ENCODE results near the gene ZCCHC7. TPM values are rescaled to one million over a fixed set of nuclear protein-coding genes. Genes with fewer than 3 reads are reported as not detected.

ZCCHC7 gene
- total RNA-seq, 1 donor from 2014 or later, result 20.9 TPM

DNA sequence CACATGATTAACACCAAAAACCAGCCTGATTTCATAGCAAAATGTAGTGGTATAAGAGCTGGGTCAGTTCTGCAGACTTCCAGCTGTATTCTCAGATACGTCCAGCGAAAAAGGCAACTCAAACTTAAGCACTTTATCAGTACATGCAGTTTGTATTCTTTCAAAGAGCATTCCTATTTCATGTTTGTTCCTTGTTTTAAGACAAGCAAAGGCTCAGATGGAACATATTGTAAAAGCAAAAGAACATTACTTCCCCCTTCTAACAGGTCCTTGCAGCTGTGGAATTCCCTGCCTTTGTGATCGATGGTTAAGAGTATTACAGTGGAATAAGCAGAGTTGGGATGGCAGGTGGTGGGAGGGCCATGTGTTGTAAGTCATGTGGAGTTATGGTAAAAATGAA is 215.8 kb downstream of the ZCCHC7 start:
- no peak for DNase-seq (ENCODE audit: low read depth)

DNA sequence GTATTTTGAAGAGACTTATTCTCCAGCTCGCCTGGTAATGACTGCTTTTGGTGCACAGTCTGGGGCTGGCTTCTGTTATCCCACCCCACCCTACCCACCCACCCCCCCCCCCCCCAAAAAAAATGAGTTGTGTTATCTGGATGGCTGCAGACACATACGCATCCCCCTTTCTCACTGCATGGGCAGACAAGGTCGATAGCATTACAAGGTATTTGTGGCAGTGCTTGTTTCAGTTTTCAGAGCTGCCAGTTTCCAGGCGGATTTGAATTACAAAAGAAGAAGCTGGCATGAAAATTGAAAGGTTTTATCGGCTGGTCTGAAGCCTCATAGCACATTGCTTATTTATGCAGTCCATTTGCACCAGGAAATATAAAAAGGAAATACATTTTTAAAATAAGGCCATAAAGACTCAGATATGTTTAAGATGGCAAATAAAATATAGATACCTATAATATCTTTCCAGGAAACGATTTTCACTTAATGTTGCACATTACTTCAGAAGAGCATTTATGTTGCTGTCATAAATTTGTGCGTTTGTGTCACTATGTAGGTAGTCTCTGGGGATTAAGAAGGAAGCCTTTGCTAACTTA is 217.0 kb downstream of the ZCCHC7 start:
- no peak for DNase-seq (ENCODE audit: low read depth)

DNA sequence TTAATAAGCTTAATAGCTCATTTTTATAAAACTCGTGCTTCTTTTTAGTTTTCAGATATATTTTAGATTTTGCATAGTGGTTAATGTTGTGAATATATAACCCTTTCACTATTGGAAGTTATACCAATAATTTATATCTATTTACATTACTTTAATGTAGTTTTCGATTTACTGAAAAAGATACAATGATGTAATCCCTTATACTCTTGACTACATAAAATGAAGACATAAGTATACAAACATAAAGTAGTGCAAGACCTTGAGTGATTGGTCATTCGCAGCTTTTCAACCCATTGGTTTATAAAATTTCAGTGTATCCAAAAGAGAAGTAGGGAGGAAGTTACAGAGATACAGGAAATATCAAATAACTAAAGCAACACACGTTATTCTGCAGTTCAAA is 217.8 kb downstream of the ZCCHC7 start:
- DNase-seq (ENCODE audit: low read depth), result no peak

DNA sequence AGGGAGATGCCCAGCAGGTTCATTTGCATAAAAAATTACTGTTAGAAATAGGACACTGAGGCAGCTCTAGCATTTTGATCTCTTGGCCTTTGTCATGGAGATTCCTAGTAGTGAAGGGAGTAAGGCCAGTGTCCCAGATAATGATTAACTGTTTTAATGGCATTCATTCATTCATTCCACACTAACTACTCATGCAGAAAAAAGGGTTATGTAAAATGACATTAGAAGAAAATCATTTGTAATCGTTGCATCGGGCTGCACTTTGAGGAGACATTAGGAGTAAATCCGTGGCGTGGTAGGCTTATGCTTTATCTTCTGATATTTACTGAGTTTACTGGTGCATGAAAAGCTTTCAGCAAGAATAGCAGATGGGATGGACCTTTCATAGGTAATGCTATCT is 219.5 kb downstream of the ZCCHC7 start:
- peak; percentile 58 for DNase-seq (ENCODE audit: low read depth)

DNA sequence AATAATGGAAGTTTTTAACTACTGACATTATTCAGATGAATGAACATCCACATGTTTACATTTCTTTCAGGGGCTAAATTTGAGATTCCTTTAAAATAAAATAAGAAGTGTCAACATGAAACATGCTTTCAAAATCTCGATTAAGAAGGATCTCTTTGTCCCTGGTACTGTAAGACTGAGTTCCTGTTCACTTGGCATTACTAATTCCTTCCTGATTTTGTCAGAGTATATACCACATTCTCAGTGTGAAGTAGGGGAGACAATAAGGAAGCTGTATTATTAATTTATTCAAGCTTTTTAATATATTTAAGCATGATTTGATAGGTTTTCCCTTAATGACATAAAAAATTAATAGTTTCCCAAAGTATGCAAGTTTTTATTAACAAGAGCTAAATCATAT is 220.6 kb downstream of the ZCCHC7 start:
- no peak for DNase-seq (ENCODE audit: low read depth)

DNA sequence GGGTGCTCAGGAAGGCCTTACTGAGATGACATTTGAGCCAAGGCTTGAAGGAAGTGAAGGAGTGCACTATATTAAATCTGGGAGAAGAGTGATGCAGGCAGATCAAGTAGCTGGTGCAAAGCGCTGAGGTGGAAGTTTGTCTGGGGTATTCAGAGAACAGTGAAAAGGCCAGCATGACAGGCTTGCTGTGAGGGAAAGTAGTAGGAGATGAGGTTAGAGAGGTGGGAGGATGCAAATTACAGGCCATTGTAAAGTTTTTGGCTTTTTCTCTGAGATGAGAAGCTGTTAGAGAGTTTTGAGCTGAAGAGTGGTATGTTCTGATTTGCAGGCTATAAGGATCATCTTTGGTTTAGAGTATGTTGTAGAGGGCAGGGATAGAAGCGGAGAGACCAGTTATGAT is 221.3 kb downstream of the ZCCHC7 start:
- no peak for DNase-seq (ENCODE audit: low read depth)

DNA sequence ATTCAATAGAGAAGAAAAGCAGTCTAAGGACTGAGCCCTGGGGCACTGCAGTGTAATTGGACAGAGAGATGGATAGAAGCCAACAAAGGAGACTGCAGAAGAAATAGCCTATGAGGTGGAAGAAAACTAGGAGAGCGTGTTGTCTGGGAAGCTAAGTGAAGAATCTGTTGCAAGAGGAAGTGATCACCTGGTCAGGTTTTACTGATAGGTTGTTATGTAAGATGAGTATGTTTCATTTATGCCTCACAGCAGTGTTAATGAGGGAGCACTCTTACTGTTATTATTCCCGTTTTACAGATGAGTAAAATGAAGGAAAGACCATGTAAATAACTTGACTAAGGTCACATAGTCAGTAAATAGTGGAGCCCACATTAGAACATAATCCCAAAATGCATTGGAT is 222.1 kb downstream of the ZCCHC7 start:
- no peak for DNase-seq (ENCODE audit: low read depth)

DNA sequence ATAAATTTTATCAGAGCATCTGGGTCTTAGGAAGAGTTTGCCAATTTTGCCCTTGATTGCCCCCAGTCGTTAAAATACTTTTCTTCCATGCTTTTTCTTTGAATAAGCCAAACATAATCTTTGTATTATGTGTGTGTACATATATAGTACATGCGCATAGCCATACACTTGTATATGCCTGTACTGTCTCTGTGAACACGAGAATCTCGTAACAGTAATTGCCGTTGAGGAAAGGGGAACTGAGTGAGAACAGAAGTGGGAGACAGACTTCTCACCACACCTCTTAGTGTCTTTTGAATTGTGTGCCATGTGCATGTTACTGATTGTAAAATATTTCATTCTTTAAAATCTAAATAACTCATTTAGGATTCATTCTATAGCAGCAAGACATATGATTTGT is 222.5 kb downstream of the ZCCHC7 start:
- no peak for DNase-seq (ENCODE audit: low read depth)

DNA sequence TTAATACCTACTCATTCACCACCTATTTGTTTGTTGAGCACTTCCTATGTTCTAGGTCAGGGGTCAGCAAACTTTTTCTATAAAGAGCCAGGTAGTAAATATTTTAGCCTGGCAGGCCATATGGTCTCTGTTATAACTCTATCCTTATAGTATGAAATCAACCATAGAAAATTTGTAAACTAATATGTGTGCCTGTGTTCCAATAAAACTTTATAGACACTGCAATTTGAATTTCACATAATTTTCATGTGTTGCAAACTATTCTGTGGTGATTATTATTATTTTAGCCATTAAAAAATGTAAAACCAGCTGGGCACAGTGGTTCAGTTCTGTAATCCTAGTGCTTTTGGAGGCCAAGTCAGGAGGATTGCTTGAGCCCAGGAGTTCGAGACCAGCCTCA is 223.3 kb downstream of the ZCCHC7 start:
- no peak for DNase-seq (ENCODE audit: low read depth)

DNA sequence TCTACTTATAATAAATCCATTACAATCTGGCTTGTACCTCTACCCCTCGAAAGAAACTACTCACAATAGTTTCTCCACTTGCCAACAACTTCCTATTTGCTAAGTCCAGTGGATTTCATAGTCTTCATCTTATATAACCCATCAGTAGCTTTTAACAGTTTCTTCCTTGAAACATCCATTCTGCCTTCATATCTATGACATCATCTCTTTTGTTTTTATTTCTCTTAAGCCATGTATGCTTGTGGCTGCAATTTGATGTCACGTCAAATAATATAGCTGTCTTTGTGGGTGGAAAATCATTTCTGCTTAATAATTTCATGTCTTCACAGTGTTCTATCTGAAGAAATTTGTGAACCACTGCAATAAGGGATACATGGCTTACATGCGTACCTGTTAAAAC is 224.7 kb downstream of the ZCCHC7 start:
- DNase-seq (ENCODE audit: low read depth), result no peak

DNA sequence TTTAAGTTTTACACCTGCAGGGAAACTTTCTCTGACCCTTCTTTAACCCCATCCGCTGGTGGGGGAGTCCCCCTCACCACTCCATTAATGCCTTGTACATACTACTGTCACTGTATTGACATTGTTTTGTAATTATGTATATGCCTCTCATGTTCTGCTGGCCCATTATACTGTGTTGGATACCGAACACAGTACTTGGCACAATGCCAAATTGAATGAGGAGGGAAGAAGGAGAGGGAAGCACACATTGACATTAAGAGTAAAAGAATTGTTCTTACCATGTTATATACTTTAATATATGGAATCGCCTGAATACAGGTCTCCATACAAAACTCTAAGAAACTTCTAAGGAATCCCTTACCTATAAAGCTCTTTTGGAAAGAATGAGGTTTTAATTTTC is 228.5 kb downstream of the ZCCHC7 start:
- DNase-seq (ENCODE audit: low read depth), result no peak

DNA sequence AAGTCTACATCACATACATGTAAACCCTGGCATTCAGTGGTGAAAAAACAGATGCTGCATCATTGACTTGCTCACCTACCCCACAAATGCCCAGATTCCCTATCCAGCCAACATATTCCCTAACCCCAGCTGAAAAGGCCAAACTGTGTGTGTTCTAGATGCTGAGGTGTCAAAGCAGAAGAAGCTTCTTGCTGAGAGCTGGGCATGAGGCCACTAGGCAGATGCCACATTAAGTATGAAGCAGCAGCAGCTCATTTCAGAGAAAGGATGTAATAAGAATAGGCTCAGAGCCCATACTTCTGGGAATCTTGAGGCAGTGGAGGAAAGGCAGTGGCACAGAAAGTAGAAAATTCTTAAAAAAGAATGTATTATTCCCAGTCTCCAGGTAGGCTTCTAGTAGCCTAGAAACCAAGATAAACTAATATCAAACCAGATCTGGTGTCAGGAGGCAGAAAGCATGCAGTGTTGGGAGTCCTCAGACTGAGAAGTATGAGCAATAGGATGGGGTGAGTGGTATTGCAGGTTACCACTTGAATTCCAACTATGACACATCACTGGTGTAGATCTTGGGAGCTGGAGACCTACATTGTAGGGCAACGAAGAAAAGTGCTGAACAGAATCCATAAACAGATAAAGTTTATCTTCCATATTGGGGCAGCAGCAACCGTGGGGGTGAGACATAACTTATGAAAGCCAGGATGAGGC is 230.3 kb downstream of the ZCCHC7 start:
- DNase-seq (ENCODE audit: low read depth), result peak; percentile 50

DNA sequence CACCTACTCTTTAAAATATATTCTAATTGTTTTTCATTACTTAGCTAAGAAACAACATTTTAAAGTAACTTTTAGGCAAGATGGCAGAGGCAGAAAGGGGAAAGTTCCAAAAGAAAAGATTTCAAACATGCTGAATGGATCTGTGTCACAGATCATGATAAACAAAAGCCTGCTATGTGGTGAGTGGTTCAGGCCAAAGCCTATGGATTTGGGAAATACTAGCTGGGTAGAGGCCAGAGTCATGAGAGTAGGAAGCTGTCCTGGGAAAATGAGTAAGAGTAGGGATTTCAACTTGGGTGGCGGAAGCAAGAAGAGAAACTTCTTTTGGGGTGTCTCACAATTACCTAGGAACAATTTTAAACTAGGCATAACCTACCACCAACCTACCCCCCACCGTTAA is 233.4 kb downstream of the ZCCHC7 start:
- DNase-seq (ENCODE audit: low read depth), result no peak

DNA sequence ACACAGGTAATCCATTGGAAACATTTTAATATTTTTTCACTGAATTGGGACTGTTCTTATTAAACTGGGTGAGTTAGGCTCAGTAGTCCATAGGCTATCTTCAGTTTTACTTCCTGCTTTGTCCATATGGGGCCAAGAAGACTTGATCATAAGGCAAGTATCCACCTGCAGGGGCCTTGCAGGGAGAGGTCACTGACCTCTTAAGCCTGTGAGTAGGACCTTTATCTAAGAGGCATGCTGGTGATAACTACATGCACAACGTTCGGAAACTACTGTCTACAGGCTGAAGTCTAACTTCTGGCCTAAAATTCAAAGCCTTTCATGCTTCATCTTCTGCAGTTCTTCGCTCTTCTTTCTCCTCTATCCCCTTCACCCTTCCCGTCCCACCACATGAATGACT is 242.1 kb downstream of the ZCCHC7 start:
- DNase-seq (ENCODE audit: low read depth), result no peak

DNA sequence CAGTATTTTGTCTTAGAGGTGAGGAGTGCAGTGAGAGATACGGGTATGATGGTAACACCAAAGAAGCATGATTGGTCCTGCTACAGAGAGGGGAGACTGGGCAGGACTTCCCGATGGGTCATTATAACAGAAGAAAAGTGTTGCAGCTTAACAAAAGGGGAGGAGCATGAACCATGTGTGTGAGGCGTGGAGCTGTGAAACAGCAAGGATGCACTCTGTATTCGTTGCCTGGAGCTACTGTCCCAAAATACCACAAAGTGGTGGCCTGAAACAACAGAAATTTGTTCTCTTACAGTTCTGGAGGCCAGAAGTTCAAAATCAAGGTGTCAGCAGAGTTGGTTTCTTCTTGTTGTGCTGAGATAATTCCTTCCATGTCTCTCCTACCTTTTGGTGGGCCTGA is 242.8 kb downstream of the ZCCHC7 start:
- DNase-seq (ENCODE audit: low read depth), result no peak

DNA sequence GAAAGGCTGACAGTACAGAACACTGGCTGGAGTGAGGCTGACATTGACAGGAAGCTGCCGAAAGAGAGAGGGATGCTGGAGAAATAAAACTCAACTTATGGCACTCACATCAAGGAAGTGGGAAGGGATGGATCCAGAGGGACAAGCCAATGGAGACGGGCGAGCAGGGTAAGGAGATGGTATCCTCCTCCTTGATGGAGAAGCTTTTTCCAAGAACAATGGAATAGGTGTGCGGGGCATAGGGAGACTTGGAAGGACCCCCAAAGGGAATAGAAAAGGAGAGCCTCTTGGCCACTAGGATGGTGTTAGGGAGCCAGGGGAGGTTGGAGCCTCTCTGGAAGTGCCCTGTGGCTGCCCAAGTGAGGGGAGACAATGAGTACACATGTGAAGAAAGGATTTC is 243.8 kb downstream of the ZCCHC7 start:
- DNase-seq (ENCODE audit: low read depth), result no peak

DNA sequence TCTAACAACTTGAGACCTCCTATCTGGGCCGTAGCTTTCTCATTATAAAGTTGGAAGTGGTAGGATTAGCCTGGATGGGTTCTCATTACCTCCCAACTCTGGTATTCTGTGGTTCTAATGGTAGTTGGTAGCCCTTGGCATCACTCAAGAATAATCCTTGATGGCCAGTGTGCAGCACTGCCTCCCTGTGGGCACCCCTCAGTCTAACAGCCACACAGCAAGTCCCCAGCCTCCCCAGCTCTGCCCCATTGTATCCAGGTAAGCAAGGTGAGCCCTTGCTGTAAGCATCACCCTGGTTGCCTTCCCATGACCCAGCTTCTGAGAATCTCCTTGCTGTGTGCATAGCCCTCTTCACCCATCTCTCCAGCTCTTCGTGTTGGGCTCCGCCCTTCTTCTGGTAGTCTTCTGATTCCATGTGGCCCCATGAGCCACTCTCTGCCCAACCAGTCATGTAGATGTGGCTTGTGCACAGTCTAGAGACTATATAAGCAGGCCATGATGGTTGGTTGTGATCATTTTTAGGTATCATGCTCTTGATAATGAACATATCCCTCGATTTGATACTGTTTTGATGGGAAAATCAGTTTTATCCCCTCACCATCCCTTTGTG is 244.5 kb downstream of the ZCCHC7 start:
- no peak for DNase-seq (ENCODE audit: low read depth)

DNA sequence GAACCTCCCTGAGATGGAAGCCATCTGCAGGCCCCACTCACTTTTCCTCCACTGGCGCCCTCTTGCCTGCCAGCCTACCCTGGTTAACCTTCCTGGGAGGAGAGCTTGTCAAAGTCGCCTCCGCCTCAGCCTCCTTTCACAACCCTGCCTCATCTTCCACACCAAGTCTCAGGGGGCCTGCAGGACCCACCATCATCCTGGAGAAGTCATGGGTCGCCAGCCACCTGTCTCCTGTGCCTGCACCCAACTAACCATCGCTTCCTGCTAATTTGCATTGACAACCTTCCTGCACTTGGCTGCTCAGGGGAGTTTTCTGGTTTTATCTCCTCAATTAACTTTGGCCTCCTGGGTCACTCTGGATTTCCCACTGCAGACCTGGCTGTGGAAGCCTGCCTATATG is 249.3 kb downstream of the ZCCHC7 start:
- DNase-seq (ENCODE audit: low read depth), result no peak

DNA sequence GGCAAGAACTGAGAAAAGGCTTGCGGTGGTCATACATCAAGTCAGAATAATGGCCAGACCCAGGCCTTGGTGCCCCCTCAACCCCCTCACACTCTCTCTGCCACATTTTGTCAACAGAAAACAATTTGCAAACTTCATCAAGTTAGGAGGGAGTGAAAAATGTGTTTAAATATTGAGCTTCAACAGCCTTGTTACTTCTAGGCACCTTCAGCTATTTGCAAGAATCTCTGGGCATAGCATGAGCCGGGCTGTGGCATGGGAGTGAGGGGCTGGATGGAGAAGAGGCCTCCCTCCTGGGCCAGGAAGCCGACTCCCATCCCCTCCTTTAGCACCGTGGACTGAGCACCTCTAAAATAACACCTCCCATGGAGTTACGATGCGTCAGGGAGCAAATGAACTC is 249.9 kb downstream of the ZCCHC7 start:
- DNase-seq (ENCODE audit: low read depth), result no peak

DNA sequence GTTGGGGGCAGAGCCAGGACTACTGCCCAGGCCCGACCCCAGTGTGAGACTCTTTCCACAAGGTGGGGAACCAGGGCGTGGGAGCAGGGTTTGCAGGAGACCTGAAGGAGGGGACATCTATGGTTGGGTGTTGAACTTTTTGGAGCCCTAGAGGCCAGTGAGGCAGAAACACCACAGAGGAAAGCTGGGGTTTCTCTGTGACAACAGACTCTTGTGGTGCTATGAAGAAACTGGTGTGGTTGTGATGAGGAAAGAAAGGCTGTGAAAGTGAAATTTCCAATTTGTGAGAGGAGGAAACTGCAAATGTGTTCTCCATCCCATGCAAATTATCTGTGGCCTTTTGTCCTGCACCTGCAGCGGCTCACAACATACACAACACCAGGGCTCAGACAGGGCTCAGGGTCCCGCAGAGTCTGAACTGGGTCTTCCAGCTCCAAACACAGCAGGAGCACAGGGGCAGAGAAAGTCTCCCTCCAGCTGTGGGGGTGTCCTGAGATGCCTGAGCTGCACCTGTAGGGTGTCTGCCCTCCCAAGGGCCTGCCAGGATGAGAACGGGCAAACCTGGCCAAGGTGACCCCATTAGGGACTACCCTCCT is 250.7 kb downstream of the ZCCHC7 start:
- no peak for DNase-seq (ENCODE audit: low read depth)

DNA sequence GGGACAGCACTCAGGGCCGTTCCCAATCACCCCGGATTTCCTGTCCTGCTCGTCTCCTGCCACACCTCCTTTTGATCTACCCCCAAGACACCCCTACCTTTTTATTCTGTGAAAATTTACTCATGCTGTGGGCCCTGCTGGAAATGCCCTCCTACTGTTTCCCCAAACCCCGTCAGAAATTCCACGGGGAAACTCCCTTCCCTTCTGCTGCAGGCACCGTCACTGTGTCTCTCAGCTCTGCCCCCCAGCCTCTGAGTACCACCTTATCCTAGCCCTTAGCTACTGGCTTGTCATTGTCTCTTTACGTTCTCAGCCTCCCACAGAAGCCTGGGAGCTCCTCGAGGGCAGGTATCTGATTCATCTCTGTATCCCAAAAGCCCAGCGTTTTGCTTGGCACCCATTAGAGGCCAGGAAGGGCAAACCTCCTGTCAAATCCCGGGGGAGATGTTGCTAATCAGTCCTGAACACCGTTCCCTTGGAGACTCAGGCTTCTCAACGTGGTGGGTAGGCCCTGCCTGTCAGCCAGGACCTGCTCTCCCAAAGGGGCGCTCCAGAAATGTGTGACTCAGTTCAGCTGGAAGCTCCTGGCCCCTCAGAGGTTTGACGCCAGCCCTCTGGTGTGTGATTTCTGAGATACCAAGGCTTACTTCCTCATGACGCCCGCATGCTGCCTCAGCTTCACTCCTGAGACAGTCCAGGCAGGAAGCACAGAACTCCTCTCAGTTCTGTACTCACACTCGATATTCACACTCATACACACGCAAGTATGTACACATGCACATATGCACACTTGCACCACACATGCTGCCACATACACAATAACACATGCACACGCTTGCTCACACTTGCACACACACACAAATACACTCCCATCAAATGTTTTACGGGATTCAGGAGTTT is 251.4 kb downstream of the ZCCHC7 start:
- DNase-seq (ENCODE audit: low read depth), result no peak

DNA sequence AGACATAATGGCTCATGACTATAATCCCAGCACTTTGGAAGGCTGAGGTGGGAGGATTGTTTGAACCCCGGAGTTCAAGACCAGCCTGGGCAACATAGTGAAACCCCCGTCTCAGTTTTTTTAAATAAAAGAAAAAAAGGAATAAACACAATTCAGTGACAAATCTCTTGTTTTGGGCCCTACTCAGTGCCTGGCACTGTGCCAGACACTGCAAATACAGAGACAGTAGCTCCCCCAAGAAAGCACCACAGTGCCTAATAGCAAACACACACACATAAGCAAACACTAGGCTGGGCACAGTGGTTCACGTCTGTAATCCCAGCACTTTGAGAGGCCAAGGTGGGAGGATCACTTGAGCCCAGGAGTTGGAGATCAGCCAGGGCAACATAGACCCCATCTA is 252.5 kb downstream of the ZCCHC7 start:
- DNase-seq (ENCODE audit: low read depth), result no peak
